K562 (cell line): ENCODE measurements around the gene SRSF5. TPM values are rescaled to one million over a fixed set of nuclear protein-coding genes. Genes with fewer than 3 reads are reported as not detected.

Experiments used
- CBX3 ChIP-seq, 2 experiments: IDR thresholded peaks; 1 replicate in 1 of 2; 2 replicates in 1 of 2; pipeline ENCODE4 v1.6.1; 2012; ENCODE audit warnings: inconsistent platforms in 2 of 2, low read length in 2 of 2, borderline replicate concordance in 1 of 2, control low read depth in 1 of 2
- DACH1 ChIP-seq: fragments of 450-650 bp; IDR thresholded peaks from 2 replicates; pipeline ENCODE4 v1.6.1; 2018; ENCODE audit not compliant: partially characterized antibody
- NUFIP1 ChIP-seq: fragments of 450-650 bp; IDR thresholded peaks from 2 replicates; pipeline ENCODE4 v1.6.1; 2018; ENCODE audit not compliant: partially characterized antibody
- ZNF143 ChIP-seq: sonication (generic); formaldehyde crosslinking; IDR thresholded peaks from 2 replicates; pipeline ENCODE4 v1.9.0; 2022; ENCODE audit warnings: mild to moderate bottlenecking, missing genetic modification reagents
- polyA plus RNA-seq, 8 experiments: library from polyadenylated mRNA; depleted of rRNA in 4 of 8; stranded (reverse) in 5 of 8; unstranded in 3 of 8; fragments of >200 nt; fragmentation: Nextera tagmentation in 2 of 8; fragmentation: Illumina TruSeq in 1 of 8; extraction: Ambion mirVana in 2 of 8; extraction: Trizol in 1 of 8; gene quantifications; 2 replicates each; pipeline versions ENCODE4 v1.2.1 to v1.2.3, GENCODE V29; 2011 to 2014; ENCODE audit warnings: inconsistent platforms in 1 of 8, missing spikeins in 1 of 8
- total RNA-seq, 7 experiments: library from RNA; depleted of rRNA in 6 of 7; stranded (reverse); fragments of >200 nt in 6 of 7; fragmentation: Illumina TruSeq in 2 of 7; extraction: Trizol in 2 of 7; gene quantifications; 2 replicates each; pipeline versions ENCODE4 v1.2.1 to v1.2.3, GENCODE V29; 2011 to 2021; ENCODE audit warnings: low replicate concordance in 1 of 7
- TF ChIP-seq, protein P1 (sequence below): IDR thresholded peaks from 2 replicates; pipeline ENCODE4 v1.6.1; 2011; ENCODE audit warnings: borderline replicate concordance, low read depth, mild to moderate bottlenecking, moderate library complexity, low read length; ENCODE audit not compliant: insufficient read depth, poor library complexity, severe bottlenecking
- TF ChIP-seq, protein P2 (sequence below): fragments of 450-650 bp; IDR thresholded peaks from 2 replicates; pipeline ENCODE4 v1.6.1; 2016; ENCODE audit warnings: low read depth
- TF ChIP-seq, protein P3 (sequence below), 2 experiments: IDR thresholded peaks; 2 replicates each; pipeline ENCODE4 v1.6.1; 2012; ENCODE audit warnings: improper control_type of control experiment in 2 of 2, low read depth in 2 of 2, low read length in 2 of 2, borderline replicate concordance in 1 of 2
- TF ChIP-seq, protein P4 (sequence below): sonication (generic); formaldehyde crosslinking; IDR thresholded peaks from 2 replicates; pipeline ENCODE4 v1.8.0; 2022; ENCODE audit warnings: mild to moderate bottlenecking, missing genetic modification reagents

SRSF5 gene
- total and polyA plus RNA-seq, 9 of the 15 experiments (the other 6 are each of a cell fraction or from before 2014, with no cell fraction given), result 108 to 460 (median 212) TPM

DNA sequence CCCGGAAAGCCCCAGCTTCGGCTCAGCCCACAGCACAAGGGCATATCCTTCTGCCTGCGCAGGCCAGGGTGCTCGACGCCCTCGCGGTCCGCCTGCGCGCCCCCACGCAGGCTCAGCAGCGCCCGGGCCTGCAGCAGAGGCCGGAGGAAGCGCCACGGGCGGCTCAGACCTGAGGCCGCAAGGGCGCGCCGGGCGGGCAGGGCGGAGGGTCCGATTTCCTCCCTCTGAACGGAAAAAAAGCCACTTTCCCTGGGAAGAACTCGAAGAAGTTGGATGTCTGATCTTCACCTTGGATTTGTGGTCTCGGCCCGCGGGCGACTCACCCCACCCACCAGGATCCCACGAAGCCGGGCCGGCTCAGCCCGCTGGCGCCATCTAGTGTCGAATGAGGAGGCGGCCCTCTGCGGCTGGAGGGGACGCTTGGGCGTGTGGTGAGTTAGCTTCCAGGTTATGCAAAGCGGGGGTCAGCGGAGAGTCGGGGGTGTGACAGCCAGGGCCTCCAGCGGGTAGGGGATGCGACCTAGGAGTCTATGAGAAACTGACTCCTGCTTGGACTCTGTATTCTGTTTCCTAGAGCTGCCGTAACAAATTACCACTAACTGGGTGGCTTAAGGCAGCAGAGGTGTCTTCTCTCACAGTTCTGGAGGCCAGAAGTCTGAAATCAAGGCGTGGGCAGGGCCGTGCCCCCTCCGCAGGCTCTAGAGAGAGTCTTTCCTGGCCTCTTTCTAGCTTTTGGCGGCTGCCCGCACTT, 40.0 kb upstream of the SRSF5 start (continued):
- TF ChIP-seq, protein P1, sequence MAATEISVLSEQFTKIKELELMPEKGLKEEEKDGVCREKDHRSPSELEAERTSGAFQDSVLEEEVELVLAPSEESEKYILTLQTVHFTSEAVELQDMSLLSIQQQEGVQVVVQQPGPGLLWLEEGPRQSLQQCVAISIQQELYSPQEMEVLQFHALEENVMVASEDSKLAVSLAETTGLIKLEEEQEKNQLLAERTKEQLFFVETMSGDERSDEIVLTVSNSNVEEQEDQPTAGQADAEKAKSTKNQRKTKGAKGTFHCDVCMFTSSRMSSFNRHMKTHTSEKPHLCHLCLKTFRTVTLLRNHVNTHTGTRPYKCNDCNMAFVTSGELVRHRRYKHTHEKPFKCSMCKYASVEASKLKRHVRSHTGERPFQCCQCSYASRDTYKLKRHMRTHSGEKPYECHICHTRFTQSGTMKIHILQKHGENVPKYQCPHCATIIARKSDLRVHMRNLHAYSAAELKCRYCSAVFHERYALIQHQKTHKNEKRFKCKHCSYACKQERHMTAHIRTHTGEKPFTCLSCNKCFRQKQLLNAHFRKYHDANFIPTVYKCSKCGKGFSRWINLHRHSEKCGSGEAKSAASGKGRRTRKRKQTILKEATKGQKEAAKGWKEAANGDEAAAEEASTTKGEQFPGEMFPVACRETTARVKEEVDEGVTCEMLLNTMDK, result no peak
- TF ChIP-seq, protein P2, sequence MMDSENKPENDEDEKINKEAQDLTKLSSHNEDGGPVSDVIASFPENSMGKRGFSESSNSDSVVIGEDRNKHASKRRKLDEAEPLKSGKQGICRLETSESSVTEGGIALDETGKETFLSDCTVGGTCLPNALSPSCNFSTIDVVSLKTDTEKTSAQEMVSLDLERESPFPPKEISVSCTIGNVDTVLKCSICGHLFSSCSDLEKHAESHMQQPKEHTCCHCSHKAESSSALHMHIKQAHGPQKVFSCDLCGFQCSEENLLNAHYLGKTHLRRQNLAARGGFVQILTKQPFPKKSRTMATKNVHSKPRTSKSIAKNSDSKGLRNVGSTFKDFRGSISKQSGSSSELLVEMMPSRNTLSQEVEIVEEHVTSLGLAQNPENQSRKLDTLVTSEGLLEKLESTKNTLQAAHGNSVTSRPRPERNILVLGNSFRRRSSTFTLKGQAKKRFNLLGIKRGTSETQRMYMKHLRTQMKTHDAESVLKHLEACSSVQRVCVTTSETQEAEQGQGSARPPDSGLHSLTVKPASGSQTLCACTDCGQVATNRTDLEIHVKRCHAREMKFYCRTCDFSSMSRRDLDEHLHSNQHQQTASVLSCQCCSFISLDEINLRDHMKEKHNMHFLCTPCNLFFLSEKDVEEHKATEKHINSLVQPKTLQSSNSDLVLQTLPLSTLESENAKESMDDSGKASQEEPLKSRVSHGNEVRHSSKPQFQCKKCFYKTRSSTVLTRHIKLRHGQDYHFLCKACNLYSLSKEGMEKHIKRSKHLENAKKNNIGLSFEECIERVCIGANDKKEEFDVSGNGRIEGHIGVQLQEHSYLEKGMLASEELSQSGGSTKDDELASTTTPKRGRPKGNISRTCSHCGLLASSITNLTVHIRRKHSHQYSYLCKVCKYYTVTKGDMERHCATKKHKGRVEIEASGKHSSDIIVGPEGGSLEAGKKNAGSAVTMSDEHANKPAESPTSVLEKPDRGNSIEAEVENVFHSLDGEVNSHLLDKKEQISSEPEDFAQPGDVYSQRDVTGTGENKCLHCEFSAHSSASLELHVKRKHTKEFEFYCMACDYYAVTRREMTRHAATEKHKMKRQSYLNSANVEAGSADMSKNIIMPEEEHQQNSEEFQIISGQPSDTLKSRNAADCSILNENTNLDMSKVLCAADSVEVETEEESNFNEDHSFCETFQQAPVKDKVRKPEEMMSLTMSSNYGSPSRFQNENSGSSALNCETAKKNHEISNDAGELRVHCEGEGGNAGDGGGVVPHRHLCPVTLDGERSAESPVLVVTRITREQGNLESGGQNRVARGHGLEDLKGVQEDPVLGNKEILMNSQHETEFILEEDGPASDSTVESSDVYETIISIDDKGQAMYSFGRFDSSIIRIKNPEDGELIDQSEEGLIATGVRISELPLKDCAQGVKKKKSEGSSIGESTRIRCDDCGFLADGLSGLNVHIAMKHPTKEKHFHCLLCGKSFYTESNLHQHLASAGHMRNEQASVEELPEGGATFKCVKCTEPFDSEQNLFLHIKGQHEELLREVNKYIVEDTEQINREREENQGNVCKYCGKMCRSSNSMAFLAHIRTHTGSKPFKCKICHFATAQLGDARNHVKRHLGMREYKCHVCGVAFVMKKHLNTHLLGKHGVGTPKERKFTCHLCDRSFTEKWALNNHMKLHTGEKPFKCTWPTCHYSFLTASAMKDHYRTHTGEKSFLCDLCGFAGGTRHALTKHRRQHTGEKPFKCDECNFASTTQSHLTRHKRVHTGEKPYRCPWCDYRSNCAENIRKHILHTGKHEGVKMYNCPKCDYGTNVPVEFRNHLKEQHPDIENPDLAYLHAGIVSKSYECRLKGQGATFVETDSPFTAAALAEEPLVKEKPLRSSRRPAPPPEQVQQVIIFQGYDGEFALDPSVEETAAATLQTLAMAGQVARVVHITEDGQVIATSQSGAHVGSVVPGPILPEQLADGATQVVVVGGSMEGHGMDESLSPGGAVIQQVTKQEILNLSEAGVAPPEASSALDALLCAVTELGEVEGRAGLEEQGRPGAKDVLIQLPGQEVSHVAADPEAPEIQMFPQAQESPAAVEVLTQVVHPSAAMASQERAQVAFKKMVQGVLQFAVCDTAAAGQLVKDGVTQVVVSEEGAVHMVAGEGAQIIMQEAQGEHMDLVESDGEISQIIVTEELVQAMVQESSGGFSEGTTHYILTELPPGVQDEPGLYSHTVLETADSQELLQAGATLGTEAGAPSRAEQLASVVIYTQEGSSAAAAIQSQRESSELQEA, result no peak
- TF ChIP-seq DACH1, result no peak
- no peak for TF ChIP-seq CBX3 (IDR thresholded peaks at IDR 0.05; ENCODE audit: borderline replicate concordance in 1 of 2, low read length in 2 of 2)
- no peak for TF ChIP-seq NUFIP1
- TF ChIP-seq, protein P3, sequence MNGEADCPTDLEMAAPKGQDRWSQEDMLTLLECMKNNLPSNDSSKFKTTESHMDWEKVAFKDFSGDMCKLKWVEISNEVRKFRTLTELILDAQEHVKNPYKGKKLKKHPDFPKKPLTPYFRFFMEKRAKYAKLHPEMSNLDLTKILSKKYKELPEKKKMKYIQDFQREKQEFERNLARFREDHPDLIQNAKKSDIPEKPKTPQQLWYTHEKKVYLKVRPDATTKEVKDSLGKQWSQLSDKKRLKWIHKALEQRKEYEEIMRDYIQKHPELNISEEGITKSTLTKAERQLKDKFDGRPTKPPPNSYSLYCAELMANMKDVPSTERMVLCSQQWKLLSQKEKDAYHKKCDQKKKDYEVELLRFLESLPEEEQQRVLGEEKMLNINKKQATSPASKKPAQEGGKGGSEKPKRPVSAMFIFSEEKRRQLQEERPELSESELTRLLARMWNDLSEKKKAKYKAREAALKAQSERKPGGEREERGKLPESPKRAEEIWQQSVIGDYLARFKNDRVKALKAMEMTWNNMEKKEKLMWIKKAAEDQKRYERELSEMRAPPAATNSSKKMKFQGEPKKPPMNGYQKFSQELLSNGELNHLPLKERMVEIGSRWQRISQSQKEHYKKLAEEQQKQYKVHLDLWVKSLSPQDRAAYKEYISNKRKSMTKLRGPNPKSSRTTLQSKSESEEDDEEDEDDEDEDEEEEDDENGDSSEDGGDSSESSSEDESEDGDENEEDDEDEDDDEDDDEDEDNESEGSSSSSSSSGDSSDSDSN (IDR thresholded peaks at IDR 0.05; ENCODE audit: borderline replicate concordance in 1 of 2, low read depth in 2 of 2, low read length in 2 of 2), result peak in 1 of 2 experiments; percentile 65; a peak in 1 of 4 replicates
- TF ChIP-seq, protein P4, sequence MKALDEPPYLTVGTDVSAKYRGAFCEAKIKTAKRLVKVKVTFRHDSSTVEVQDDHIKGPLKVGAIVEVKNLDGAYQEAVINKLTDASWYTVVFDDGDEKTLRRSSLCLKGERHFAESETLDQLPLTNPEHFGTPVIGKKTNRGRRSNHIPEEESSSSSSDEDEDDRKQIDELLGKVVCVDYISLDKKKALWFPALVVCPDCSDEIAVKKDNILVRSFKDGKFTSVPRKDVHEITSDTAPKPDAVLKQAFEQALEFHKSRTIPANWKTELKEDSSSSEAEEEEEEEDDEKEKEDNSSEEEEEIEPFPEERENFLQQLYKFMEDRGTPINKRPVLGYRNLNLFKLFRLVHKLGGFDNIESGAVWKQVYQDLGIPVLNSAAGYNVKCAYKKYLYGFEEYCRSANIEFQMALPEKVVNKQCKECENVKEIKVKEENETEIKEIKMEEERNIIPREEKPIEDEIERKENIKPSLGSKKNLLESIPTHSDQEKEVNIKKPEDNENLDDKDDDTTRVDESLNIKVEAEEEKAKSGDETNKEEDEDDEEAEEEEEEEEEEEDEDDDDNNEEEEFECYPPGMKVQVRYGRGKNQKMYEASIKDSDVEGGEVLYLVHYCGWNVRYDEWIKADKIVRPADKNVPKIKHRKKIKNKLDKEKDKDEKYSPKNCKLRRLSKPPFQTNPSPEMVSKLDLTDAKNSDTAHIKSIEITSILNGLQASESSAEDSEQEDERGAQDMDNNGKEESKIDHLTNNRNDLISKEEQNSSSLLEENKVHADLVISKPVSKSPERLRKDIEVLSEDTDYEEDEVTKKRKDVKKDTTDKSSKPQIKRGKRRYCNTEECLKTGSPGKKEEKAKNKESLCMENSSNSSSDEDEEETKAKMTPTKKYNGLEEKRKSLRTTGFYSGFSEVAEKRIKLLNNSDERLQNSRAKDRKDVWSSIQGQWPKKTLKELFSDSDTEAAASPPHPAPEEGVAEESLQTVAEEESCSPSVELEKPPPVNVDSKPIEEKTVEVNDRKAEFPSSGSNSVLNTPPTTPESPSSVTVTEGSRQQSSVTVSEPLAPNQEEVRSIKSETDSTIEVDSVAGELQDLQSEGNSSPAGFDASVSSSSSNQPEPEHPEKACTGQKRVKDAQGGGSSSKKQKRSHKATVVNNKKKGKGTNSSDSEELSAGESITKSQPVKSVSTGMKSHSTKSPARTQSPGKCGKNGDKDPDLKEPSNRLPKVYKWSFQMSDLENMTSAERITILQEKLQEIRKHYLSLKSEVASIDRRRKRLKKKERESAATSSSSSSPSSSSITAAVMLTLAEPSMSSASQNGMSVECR, result no peak
- no peak for TF ChIP-seq ZNF143 (CRISPR knock-in tag)
